NCI-H146 treated with DMSO at 0.1 percent for 48 hours (cell line): ENCODE measurements around the gene PDE7B.
"Not testable (repeated sequence)": the region's sequence is repeated elsewhere in the genome, so short reads cannot be mapped to it uniquely, and the experiment has no call there.

ENCODE experiments used
- DNase-seq: peaks from one replicate; lab custom pipeline; 2025; ENCODE audit not compliant: unreplicated experiment; lab: John Stamatoyannopoulos, UW

The PDE7B gene

GRCh38 chr6:136095986-136096385 lies 244.5 kb downstream of the PDE7B start:
- DNase-seq: no peak

DNA sequence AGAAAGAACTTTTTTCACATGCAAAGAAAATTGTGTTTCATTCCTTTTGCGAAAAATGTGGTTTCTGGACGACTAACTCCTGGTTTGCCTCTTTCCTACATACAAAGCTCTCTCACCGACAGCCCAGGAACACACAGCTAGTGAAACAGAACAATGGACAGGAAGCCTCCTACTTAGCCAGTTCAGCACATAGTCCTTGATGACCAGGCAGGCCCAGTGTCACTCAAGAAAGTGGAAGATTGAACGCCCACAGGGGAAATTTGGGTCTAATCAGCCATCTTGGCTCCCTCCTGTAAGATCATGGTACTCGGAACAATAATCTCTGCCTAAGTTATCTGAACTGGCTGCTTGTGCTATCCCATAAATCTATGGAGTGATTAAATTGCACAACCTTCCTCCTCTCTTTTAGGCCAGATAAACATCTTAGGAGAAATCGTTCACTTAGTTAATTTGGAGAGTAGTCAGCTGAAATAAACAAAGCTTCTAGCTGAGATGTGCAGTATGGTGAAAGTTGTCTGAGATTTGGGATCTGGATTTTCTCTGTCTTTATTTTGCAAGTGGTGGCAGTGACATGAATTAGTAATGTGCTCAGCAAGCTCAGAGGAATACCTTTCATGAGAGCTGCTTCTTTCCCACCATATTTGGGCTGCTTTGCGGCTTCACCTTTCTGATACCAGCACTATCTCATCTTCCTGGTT lies 251.6 kb downstream of the PDE7B start:
- no peak for DNase-seq

DNA sequence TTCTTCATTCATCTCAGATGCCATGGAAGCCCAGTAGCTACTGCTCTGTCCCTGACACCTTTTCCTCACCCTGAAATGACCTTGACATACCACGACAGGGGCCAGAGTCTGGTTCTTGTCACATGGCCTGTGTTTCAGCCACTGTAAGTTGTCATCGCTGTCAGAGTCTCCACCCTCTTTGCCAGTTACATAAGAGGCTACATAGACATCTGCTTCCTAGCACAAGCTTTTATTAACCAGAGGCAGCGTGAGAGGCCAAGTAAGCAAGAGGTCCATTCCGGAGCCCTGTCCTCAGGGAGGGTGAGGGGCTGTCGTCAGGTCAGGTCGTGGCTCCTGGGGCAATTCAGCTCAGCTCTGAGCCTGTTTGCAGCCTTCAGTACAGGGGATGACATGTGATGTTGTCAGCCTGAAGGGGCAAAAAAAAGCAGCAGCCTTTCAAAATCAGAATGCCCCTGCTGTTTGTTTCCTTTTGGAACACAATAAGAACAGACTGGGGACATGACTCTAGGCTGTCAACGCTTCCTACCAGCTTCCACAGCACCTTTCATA lies 252.3 kb downstream of the PDE7B start:
- no peak for DNase-seq

GRCh38 chr6:136104556-136104955 lies 253.1 kb downstream of the PDE7B start:
- no peak for DNase-seq

DNA sequence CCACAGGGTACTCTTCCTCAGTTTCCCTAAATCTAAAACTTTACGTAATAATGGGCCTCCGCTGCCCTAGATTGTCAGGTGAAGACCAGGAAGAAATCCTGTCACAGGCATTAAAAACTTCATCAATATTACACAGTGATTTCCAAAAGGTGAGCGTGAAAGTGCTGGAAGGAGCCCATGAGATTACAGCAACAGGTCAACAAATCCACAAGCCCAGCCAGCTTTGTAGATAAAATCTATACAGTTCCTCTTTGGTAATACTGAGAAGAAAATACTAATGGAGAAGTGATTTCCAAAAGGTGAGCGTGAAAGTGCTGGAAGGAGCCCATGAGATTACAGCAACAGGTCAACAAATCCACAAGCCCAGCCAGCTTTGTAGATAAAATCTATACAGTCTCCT lies 254.3 kb downstream of the PDE7B start:
- DNase-seq: not testable (repeated sequence)

DNA sequence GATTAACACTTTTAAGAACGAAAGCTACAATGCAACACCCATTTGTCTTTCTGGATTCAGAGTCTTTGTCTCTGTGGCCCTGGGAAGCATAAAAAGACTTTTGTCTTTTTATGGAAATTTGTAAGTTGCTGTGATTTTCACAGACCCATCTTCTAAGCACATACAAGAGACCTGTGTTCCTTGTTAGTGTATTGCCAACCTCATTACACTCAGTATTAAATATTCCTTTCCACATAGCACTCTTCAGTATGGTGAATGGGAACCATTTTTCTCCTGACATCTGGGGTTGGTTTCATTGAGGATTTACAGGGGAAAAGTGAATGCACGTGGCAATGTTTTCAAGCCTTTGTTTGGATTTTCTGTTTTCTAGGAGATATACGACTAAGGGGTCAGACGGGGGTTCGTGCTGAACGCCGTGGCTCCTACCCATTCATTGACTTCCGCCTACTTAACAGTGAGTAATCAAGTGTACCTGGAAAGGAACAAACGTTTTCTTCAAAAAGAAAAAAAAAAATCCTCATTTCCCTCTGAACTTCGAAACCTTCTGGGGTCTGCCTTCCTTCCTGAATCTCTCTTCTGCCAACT lies 257.0 kb downstream of the PDE7B start:
- no peak for DNase-seq

GRCh38 chr6:136111831-136112230 lies 260.3 kb downstream of the PDE7B start:
- DNase-seq: no peak

GRCh38 chr6:136112262-136112661 lies 260.8 kb downstream of the PDE7B start:
- no peak for DNase-seq

GRCh38 chr6:136113736-136114173 lies 262.3 kb downstream of the PDE7B start:
- DNase-seq: peak; percentile 97

DNA sequence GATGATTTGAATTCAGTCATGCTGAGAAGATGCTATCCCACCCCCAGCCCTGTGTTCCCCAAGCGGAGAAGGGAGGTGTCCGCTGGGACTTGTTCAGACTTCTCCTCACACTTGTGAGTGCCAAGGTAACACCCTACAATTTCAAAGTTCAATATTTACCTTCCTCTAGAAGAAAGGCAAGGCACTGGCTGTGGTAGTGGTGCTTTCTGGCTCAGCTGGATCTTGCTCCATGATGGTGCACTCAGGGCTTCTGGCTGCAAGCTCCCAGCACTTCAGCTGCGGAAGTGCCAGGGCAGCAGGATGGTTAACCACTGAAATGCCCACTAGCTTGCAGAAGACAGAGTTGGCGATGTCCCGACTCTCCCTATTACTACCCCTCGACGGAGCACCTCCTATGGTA lies 263.2 kb downstream of the PDE7B start:
- DNase-seq: peak; percentile 62

DNA sequence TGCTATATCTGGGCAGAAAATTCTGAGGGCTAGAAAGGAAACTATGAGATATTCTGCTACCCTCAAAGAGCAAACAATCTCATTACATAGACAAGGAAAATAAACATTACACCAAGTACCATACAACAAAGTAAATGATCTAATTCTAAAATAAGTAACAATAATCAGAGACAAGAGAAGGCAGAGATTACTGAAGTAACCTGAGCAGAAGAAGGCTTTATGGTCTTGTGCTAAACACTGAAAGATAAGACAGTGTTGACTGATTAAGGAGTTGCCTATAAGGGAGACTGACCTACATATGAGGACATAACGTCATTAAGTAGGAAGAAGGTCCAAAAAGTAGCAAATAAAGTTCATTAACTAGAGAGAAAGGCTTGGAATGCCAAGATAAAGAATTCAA lies 264.4 kb downstream of the PDE7B start:
- no peak for DNase-seq

DNA sequence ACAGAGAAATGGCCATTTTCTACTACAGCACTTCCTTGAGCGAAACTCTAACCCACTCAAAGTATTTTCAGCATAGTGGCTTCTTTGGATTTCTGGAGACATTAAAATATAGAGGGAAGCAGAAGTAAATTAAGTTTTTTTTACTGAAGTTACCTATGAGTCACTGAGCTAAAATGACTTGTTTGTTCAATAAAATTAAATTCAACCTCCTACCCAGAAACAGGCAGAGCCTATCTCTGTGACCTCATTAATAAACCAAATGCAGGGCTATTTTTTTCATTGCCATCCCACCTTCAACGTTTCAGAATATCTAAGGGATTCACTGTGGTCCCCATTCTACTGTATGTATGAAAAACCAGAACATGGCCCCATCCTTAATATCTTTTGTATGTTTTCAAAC lies 265.6 kb downstream of the PDE7B start:
- DNase-seq: no peak

- DNase-seq: no peak
Measured at GRCh38 chr6:136118787-136119186, 267.3 kb downstream of the PDE7B start.

- no peak for DNase-seq
Measured at GRCh38 chr6:136123468-136123867, 272.0 kb downstream of the PDE7B start.

DNA sequence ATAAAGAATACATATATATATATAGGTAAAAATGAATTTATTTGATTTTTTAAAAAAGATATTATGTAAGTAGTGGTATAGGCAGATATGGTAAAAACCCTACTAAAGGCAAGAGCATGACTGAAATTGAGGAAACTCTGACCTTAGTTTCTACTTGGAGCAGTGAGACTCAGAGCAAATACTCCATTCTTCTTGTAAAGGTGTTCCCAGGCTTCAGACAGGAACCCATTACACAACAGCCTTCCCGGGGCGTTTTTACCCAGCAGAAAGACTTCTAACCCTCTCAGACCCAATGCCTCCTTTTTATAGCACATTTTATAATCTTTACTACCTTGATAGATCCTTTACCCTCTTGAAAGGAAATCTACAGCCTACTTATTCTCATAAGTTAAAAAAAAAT lies 274.1 kb downstream of the PDE7B start:
- no peak for DNase-seq

DNA sequence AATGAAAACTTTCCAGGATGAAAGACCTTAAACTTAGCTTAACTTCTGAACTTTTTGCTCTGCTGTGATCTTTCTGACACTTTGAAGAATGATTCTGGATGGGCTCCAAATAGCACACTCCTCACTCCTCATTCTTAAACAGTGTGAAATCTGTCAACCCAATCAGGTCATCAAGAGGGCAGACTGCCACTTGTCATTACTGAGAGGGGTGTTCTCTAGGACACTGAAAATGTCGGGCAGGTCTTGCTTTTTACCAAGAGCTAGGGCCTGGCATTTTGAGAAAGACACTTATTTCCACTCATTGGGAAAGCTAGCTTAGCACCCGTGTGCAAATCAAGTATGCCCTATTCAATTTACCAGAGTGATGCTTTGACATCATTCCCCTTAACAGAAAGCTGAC lies 276.4 kb downstream of the PDE7B start:
- no peak for DNase-seq

- DNase-seq: no peak
Measured at GRCh38 chr6:136129365-136129764, 277.9 kb downstream of the PDE7B start.

DNA sequence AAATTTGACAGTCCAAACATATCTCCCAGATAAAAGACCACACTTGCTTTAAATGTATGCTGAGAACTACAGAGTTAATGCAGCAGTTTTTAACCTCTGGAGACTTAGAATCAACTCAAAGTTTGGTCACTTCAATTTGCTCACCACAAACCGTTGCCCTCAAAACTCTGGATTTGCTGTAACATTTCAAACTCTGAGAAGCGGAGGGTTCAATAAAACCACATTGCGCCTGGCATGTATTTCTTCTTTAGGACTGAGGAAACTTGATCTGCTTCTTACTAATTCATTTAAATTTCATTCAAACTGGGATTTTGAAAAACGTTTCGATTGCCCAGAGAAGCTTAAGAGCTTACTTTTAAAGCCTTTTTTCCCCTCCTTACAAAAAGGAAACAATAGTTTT lies 282.8 kb downstream of the PDE7B start:
- DNase-seq: no peak

- no peak for DNase-seq
Measured at GRCh38 chr6:136134751-136135150, 283.2 kb downstream of the PDE7B start.

DNA sequence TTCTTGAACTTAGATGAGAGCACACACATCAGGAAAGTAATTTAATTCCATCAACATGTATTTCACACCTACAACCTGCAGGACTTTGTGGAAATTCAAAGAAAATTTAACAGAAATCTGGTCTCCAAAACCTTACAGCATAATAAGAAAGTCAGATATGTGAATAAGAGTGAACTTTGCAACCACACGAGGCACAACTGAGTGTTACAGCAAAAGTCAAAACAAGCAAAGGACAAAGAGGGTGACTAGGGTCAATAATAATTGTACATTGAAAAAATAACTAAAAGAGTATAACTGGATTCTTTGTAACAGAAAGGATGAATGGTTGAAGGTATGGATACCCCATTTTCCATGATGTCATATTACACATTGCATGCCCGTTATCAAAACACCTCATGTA lies 284.8 kb downstream of the PDE7B start:
- no peak for DNase-seq

GRCh38 chr6:136137008-136137692 lies 285.6 kb downstream of the PDE7B start:
- no peak for DNase-seq

GRCh38 chr6:136137739-136138402 lies 286.4 kb downstream of the PDE7B start:
- DNase-seq: no peak
